GM10847 (cell line): ENCODE measurements around the gene NOCT.

Experiments
- POLR2A ChIP-seq: IDR thresholded peaks from 2 replicates; pipeline ENCODE4 v1.6.1; 2011; ENCODE audit not compliant: insufficient read length; ENCODE audit errors: extremely low read depth

NOCT gene

DNA sequence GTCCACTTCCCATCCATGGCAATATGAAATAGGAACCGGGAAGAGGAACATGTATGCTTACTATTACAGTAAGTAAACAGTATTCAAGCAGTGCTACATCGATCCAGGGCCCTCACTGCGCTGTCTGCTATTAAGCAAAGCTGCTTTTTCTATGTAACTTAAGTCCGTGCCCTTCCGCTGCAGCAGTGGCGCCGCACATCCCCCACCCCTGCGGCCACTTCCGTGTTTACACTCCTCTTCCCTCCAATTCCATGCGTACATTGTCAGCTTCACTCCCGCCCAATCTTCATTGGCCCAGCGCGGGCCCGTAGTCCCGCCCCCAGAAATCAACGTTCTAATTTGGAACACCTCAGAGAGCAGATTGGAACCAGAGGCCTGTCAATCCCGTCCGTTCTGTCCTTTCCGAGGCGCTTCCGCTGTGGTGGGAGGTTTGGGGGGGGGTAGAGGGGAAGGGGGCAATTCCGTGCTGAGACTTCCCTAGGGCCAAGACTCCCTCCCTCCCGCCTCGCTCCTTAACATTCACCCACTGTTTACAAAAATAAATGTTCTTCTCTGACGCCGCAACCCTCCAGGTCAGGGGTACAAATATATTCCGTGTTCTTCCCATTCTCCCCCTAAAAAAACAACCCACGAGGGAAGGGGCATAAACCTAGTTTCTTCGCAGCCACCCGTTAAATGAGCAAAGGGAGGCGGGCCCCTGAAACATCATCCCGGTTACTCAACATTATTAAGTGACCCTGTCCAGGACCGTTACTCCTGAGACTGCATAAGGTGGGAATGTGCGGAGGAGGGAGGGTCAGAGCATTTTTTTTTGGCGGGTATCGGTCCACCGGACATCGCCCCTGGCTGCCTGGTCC lies 67.4 kb downstream of the NOCT start:
- peak; percentile 23 for TF ChIP-seq POLR2A

DNA sequence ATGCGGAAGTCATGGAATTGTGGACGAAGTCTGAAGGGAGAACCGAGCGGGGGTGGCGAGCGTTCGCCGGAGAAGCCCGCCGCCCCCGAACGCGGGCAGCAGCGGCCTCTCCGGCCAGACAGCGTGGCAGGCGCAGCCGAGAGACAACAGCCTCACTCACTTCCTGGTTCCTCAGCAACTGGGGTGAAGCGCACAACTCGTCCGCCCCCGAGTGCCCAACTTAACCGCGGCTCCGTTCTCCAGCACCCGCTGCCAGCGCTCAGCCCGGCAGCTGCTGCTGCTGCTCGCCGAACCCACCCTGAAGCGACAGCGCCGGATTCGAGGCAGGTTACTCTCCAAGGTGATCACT lies 68.0 kb downstream of the NOCT start:
- TF ChIP-seq POLR2A, result peak; percentile 24

DNA sequence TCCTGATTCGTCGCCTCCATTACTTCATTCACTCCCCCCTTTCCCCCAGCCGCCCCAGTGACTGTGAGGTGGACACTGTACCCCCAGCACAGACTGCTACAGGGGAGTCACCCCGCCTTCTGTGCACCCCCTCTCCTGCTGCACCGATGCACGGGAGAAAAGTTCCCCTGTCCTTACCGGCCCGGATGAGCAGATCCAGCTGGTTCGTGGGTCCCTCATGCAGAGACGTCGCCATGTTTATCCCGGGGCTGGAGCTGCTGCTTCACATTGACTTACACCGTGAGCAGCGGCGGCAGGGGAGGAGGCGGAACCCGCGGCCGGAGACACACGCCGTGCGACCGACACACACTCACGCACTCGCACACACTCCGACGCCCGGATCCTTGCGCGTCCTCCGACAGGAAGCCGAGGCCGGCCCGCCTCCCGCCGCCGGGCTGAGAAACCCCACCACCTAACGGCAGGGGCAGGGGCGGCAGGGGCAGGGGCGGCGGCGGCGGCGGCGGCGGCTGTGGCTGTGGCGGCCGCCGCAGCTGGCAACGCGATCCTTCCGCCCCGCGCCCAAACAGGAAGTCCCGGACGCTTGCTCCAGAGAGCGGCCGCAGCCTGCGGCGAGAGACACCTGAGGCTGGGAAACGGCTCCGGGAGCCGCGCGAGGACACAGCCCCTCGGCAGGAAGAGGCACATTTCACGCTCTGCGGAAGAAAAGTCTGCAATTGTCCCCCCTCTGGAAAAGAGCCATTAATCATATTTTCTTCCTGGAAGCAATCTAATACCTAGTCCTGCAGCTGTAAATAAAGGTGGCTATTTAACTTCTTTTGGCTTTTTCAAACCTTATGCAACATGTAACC lies 68.6 kb downstream of the NOCT start:
- TF ChIP-seq POLR2A, result peak; percentile 72

- no peak for TF ChIP-seq POLR2A
These were observed 69.2 kb downstream of the NOCT start for GRCh38 chr4:139084804-139085093.

- no peak for TF ChIP-seq POLR2A
These were observed 69.6 kb downstream of the NOCT start for GRCh38 chr4:139085141-139085540.

GRCh38 chr4:139092271-139092670 lies 76.7 kb downstream of the NOCT start:
- TF ChIP-seq POLR2A, result no peak
